K562 (cell line): Measurements from ENCODE around the gene KCNS1. TPM values are rescaled to one million over a fixed set of nuclear protein-coding genes. Genes with fewer than 3 reads are reported as not detected.

Source experiments
- ATAC-seq: fragments of 200-7000 bp; cut with Tn5 transposase; 3 replicates; pipeline ENCODE4 v1.9.1; 2020; ENCODE audit warnings: moderate library complexity
- BruUV-seq: library from RNA; stranded (reverse); fragments of 400-500 nt; replicated peaks from 2 replicates; lab custom pipeline; 2021; lab: Mats Ljungman, UMichigan
- CTCF ChIA-PET: fragments of 300-600 bp; formaldehyde crosslinking; extraction: SDS; loops from one replicate; lab custom pipeline; 2021; ENCODE audit warnings: low intra/inter-chr PET ratio; lab: Yijun Ruan, JAX
- POLR2A ChIA-PET: fragments of 300-600, 350-650 bp; sonication (Branson Sonifier 250); formaldehyde crosslinking; extraction: SDS; loops from one replicate; lab custom pipeline; 2021; ENCODE audit warnings: antibody characterized with exemption, inconsistent platforms; lab: Yijun Ruan, JAX
- DNase-seq, 4 experiments: peaks; one replicate each; pipeline versions ENCODE4 v3.0.0 to v3.0.0-alpha.2; 2011 to 2018; ENCODE audit warnings: low spot score in 3 of 4, mixed read lengths in 3 of 4; ENCODE audit errors: extremely low read depth in 1 of 4
- FAIRE-seq: peaks from 2 replicates; lab custom pipeline; 2011; peaks lifted over from hg19 to GRCh38; lab: Jason Lieb, UNC
- H2AFZ ChIP-seq: 2 replicates; pipeline ENCODE4 v1.6.0; 2011; ENCODE audit warnings: low read depth, low read length, control low read depth, inconsistent platforms
- H3K27ac ChIP-seq: fragments of 200-600 bp; 3 replicates; pipeline ENCODE4 v1.8.0; 2011; ENCODE audit warnings: low read depth, mild to moderate bottlenecking, control low read depth, inconsistent platforms, low read length, moderate library complexity, mixed read lengths; ENCODE audit errors: extremely low read depth
- H3K27me3 ChIP-seq, 2 experiments: fragments of 300-600 bp in 1 of 2; 2 replicates in 1 of 2; 3 replicates in 1 of 2; pipeline versions ENCODE4 v1.6.0 to v1.8.0; 2011; ENCODE audit warnings: inconsistent platforms in 2 of 2, low read length in 2 of 2, mild to moderate bottlenecking in 1 of 2, mixed read lengths in 1 of 2, moderate library complexity in 1 of 2; ENCODE audit not compliant: control insufficient read depth in 2 of 2, insufficient read depth in 2 of 2
- H3K36me3 ChIP-seq: fragments of 300-600 bp; 3 replicates; pipeline ENCODE4 v1.8.0; 2011; ENCODE audit warnings: mild to moderate bottlenecking, low read length, inconsistent platforms; ENCODE audit not compliant: control insufficient read depth, insufficient read depth
- H3K4me1 ChIP-seq, 2 experiments: fragments of 200-600 bp in 1 of 2; replicated peaks in 1 of 2; 2 replicates in 1 of 2; 3 replicates in 1 of 2; pipeline versions ENCODE4 v1.5.1 to v1.8.0; 2011; ENCODE audit warnings: inconsistent platforms in 2 of 2, low read length in 2 of 2, mild to moderate bottlenecking in 1 of 2, mixed read lengths in 1 of 2, moderate library complexity in 1 of 2; ENCODE audit not compliant: control insufficient read depth in 2 of 2, insufficient read depth in 2 of 2
- H3K4me2 ChIP-seq: 2 replicates; pipeline ENCODE4 v1.6.1; 2011; ENCODE audit warnings: low read length, control low read depth, inconsistent platforms, mixed read lengths; ENCODE audit not compliant: insufficient read depth
- H3K4me3 ChIP-seq: fragments of 200-600 bp; sonication (generic), shearing (Covaris generic); 2 replicates; pipeline ENCODE4 v1.5.1; 2016; ENCODE audit warnings: control low read depth, inconsistent platforms
- H3K79me2 ChIP-seq: fragments of 200-600 bp; 3 replicates; pipeline ENCODE4 v1.8.0; 2011; ENCODE audit warnings: low read length, inconsistent platforms; ENCODE audit not compliant: control insufficient read depth, insufficient read depth
- H3K9ac ChIP-seq, 2 experiments: 2 replicates each; pipeline versions ENCODE4 v1.6.0 to v1.6.1; 2011; ENCODE audit warnings: low read depth in 2 of 2, low read length in 2 of 2, control low read depth in 1 of 2, inconsistent platforms in 1 of 2, mild to moderate bottlenecking in 1 of 2, mixed read lengths in 1 of 2; ENCODE audit not compliant: insufficient read depth in 1 of 2
- H3K9me1 ChIP-seq: one replicate; pipeline ENCODE4 v1.6.0; 2011; ENCODE audit warnings: inconsistent platforms, mild to moderate bottlenecking, low read length, moderate library complexity; ENCODE audit not compliant: control insufficient read depth, insufficient read depth
- H3K9me3 ChIP-seq: replicated peaks from 2 replicates; pipeline ENCODE4 v1.5.1; 2011; ENCODE audit warnings: low read depth, low read length, inconsistent platforms; ENCODE audit not compliant: control insufficient read depth, insufficient read depth
- H4K20me1 ChIP-seq: replicated peaks from 2 replicates; pipeline ENCODE4 v1.6.1; 2011; ENCODE audit warnings: low read length, inconsistent platforms, mixed read lengths; ENCODE audit not compliant: control insufficient read depth, insufficient read depth
- ARID2 ChIP-seq: fragments of 450-650 bp; IDR thresholded peaks from 2 replicates; pipeline ENCODE4 v1.6.1; 2017; ENCODE audit warnings: antibody characterized with exemption, mild to moderate bottlenecking
- ARID3B ChIP-seq: fragments of 250-450 bp; sonication (Bioruptor Pico); IDR thresholded peaks from 2 replicates; pipeline ENCODE4 v1.4.0; 2020; ENCODE audit warnings: borderline replicate concordance
- CGGBP1 ChIP-seq: fragments of 250-450 bp; sonication (Bioruptor Pico); IDR thresholded peaks from 2 replicates; pipeline ENCODE4 v1.9.0; 2021; ENCODE audit warnings: mild to moderate bottlenecking
- COPS2 ChIP-seq: fragments of 450-650 bp; conservative IDR thresholded peaks from 2 replicates; pipeline ENCODE4 v1.6.1; 2016; ENCODE audit warnings: mild to moderate bottlenecking, moderate library complexity
- ESRRA ChIP-seq: fragments of 450-650 bp; IDR thresholded peaks from 2 replicates; pipeline ENCODE4 v1.6.1; 2014; ENCODE audit warnings: low read depth, mild to moderate bottlenecking, moderate library complexity, borderline replicate concordance
- FOXJ2 ChIP-seq: fragments of 200-800 bp; sonication (Bioruptor generic); IDR thresholded peaks from 2 replicates; pipeline ENCODE4 v1.6.1; 2016; ENCODE audit warnings: missing genetic modification characterization, missing compliant biosample characterization
- HOMEZ ChIP-seq: fragments of 250-450 bp; sonication (Bioruptor Pico); IDR thresholded peaks from 2 replicates; pipeline ENCODE4 v1.4.0; 2020; ENCODE audit warnings: mild to moderate bottlenecking, moderate library complexity
- KLF1 ChIP-seq: fragments of 450-650 bp; IDR thresholded peaks from 2 replicates; pipeline ENCODE4 v1.6.1; 2016; ENCODE audit warnings: missing genetic modification characterization, missing compliant biosample characterization
- NCOA2 ChIP-seq, 2 experiments: fragments of 450-650 bp; IDR thresholded peaks; 2 replicates each; pipeline ENCODE4 v1.6.1; 2018; ENCODE audit warnings: mild to moderate bottlenecking in 2 of 2, moderate library complexity in 1 of 2; ENCODE audit not compliant: partially characterized antibody in 2 of 2
- NFYB ChIP-seq: IDR thresholded peaks from 2 replicates; pipeline ENCODE4 v1.6.1; 2011; ENCODE audit warnings: mild to moderate bottlenecking, moderate library complexity; ENCODE audit not compliant: insufficient read length; ENCODE audit errors: extremely low read depth
- NR2C1 ChIP-seq, 2 experiments: fragments of 450-650 bp; IDR thresholded peaks; 2 replicates each; pipeline ENCODE4 v1.6.1; 2017; ENCODE audit warnings: mild to moderate bottlenecking in 2 of 2, antibody characterized with exemption in 1 of 2, inconsistent platforms in 1 of 2, missing compliant biosample characterization in 1 of 2, missing genetic modification characterization in 1 of 2
- NUFIP1 ChIP-seq: fragments of 450-650 bp; IDR thresholded peaks from 2 replicates; pipeline ENCODE4 v1.6.1; 2018; ENCODE audit not compliant: partially characterized antibody
- SP1 ChIP-seq: sonication (generic); formaldehyde crosslinking; IDR thresholded peaks from 2 replicates; pipeline ENCODE4 v1.8.1; 2022; ENCODE audit warnings: mild to moderate bottlenecking, missing genetic modification reagents
- TFE3 ChIP-seq: fragments of 450-650 bp; formaldehyde crosslinking; IDR thresholded peaks from 2 replicates; pipeline ENCODE4 v1.4.0; 2020; ENCODE audit warnings: mild to moderate bottlenecking, mixed read lengths
- TRIM24 ChIP-seq, 2 experiments: fragments of 450-650 bp; IDR thresholded peaks; 2 replicates each; pipeline ENCODE4 v1.6.1; 2016
- TSC22D4 ChIP-seq: fragments of 450-650 bp; IDR thresholded peaks from 2 replicates; pipeline ENCODE4 v1.6.1; 2016; ENCODE audit warnings: missing genetic modification characterization, missing biosample characterization, control low read depth
- ZNF232 ChIP-seq: sonication (generic); formaldehyde crosslinking; IDR thresholded peaks from 2 replicates; pipeline ENCODE4 v1.8.0; 2022; ENCODE audit warnings: mild to moderate bottlenecking, missing genetic modification reagents
- ZNF717 ChIP-seq: fragments of 250-450 bp; sonication (Bioruptor Pico); IDR thresholded peaks from 2 replicates; pipeline ENCODE4 v1.5.0; 2021
- WGBS: fragments of 100-300 bp; shearing (Covaris generic); methylation state at CpG from one replicate; pipeline ENCODE4 v1.1.6; 2016; ENCODE audit warnings: low coverage, mixed read lengths; ENCODE audit not compliant: insufficient coverage; ENCODE audit errors: missing lambda C conversion rate; 5-methylcytosine and 5-hydroxymethylcytosine counted together
- in situ Hi-C: fragments of 300-500 bp; cut with MboI; formaldehyde crosslinking; loops from 4 replicates; pipeline ENCODE4 v1.15.0; 2018; ENCODE audit warnings: inconsistent platforms, mixed read lengths
- intact Hi-C: fragments of 100-400 bp; cut with micrococcal nuclease; formaldehyde crosslinking; loops from 2 replicates; pipeline ENCODE4 v1.14.2; 2022
- polyA plus RNA-seq, 8 experiments: library from polyadenylated mRNA; depleted of rRNA in 4 of 8; stranded (reverse) in 5 of 8; unstranded in 3 of 8; fragments of >200 nt; fragmentation: Nextera tagmentation in 2 of 8; fragmentation: Illumina TruSeq in 1 of 8; extraction: Ambion mirVana in 2 of 8; extraction: Trizol in 1 of 8; gene quantifications; 2 replicates each; pipeline versions ENCODE4 v1.2.1 to v1.2.3, GENCODE V29; 2011 to 2014; ENCODE audit warnings: inconsistent platforms in 1 of 8, missing spikeins in 1 of 8
- total RNA-seq, 7 experiments: library from RNA; depleted of rRNA in 6 of 7; stranded (reverse); fragments of >200 nt in 6 of 7; fragmentation: Illumina TruSeq in 2 of 7; extraction: Trizol in 2 of 7; gene quantifications; 2 replicates each; pipeline versions ENCODE4 v1.2.1 to v1.2.3, GENCODE V29; 2011 to 2021; ENCODE audit warnings: low replicate concordance in 1 of 7

The KCNS1 gene
- total and polyA plus RNA-seq, 9 of the 15 experiments (the other 6 are each of a cell fraction or from before 2014, with no cell fraction given) = not detected

GRCh38 chr20:45111285-45111684 lies 10.4 kb upstream of the KCNS1 start:
- Histone ChIP-seq H3K27me3 (peaks cover 14 to 51% of the 10 kb centered on the region in 2 experiments; a peak in 4 of 5 replicates), H3K4me1 (peaks cover 0 to 3% of the 10 kb centered on the region in 2 experiments; a peak in 1 of 5 replicates), H3K27ac (no peak overlapping the region), H4K20me1 (no peaks in the 10 kb centered on the region), H3K36me3 (no peaks in the 10 kb centered on the region), H3K4me3 (no peak overlapping the region), H3K9ac (no peak overlapping the region), H2AFZ (no peak overlapping the region), H3K9me3 (no peaks in the 10 kb centered on the region), H3K9me1 (no peaks in the 10 kb centered on the region), H3K79me2 (no peaks in the 10 kb centered on the region), H3K4me2 (no peak overlapping the region)
- FAIRE-seq = no peak
- BruUV-seq = no TSS peak
- no peak for ATAC-seq
- POLR2A ChIA-PET = interaction anchor here (0.5 to 1.4 kb wide), 3 partner anchors 10 to 553 kb away, joined by 3 read pairs; no protein-coding TSS in a partner anchor
- no peak for DNase-seq
- TF ChIP-seq SP1 (CRISPR knock-in tag) (no peak), HOMEZ (CRISPR knock-in tag) (no peak), COPS2 (no peak), ARID2 (no peak), ZNF232 (CRISPR knock-in tag) (no peak), NR2C1 (IDR thresholded peaks at IDR 0.05) (no peak), NR2C1 (tag; IDR thresholded peaks at IDR 0.05) (no peak), TFE3 (CRISPR knock-in tag) (no peak), ARID3B (CRISPR knock-in tag) (no peak), NFYB (no peak), KLF1 (tag) (no peak), FOXJ2 (tag) (no peak), CGGBP1 (CRISPR knock-in tag) (no peak), NCOA2 (IDR thresholded peaks at IDR 0.05; ENCODE audit: partially characterized antibody in 2 of 2) (no peak), ESRRA (no peak), ZNF717 (CRISPR knock-in tag) (no peak), TSC22D4 (no peak), NUFIP1 (no peak), TRIM24 (IDR thresholded peaks at IDR 0.05) (no peak)
- CTCF ChIA-PET = interaction anchor here (0.6 to 0.8 kb wide), 2 partner anchors 100 to 367 kb away, joined by 3 to 4 read pairs; no protein-coding TSS in a partner anchor
- 8% methylated on average over 10 of the region's 11 CpGs for WGBS
- in situ Hi-C loops = no loop called here
- intact Hi-C loops = loop anchor here (5.0 kb wide), 2 partner anchors 69 to 99 kb away; no protein-coding TSS in a partner anchor
